ENCODE data around the gene CWC27.
A peak's percentile ranks its signal among the peaks of the same experiment; 100 is the strongest.
"Not testable (repeated sequence)": the region's sequence is repeated elsewhere in the genome, so short reads cannot be mapped to it uniquely, and the experiment has no call there.

CWC27 gene

GRCh38 chr5:64822320-64822719 is 53.6 kb downstream of the CWC27 start:
- no peak for TF ChIP-seq CTCF (IDR thresholded peaks at IDR 0.05; ENCODE audit: insufficient read depth, low read depth, low read length, missing control alignments)
- no peak overlapping the region for H3K4me3 ChIP-seq (ENCODE audit: low read length)
- no peak for DNase-seq (ENCODE audit: low read depth)

GRCh38 chr5:64826541-64826940 is 57.8 kb downstream of the CWC27 start:
- no peak for DNase-seq (ENCODE audit: low read depth)
- TF ChIP-seq CTCF (IDR thresholded peaks at IDR 0.05; ENCODE audit: insufficient read depth, low read depth, low read length, missing control alignments) = no peak
- H3K4me3 ChIP-seq (ENCODE audit: low read length) = no peak overlapping the region

- TF ChIP-seq CTCF (IDR thresholded peaks at IDR 0.05; ENCODE audit: insufficient read depth, low read depth, low read length, missing control alignments) = no peak
- no peak for DNase-seq (ENCODE audit: low read depth)
Observed at GRCh38 chr5:64827703-64828102, 59.0 kb downstream of the CWC27 start.

GRCh38 chr5:64830650-64831049 is 61.9 kb downstream of the CWC27 start:
- H3K4me3 ChIP-seq (ENCODE audit: low read length); DNase-seq (ENCODE audit: low read depth): not testable (repeated sequence)

More at GRCh38 chr5:64827703-64828102, 59.0 kb downstream of the CWC27 start:
- no peak overlapping the region for H3K4me3 ChIP-seq (ENCODE audit: low read length)

- DNase-seq (ENCODE audit: low read depth) = no peak
- TF ChIP-seq CTCF (IDR thresholded peaks at IDR 0.05; ENCODE audit: insufficient read depth, low read depth, low read length, missing control alignments) = no peak
- no peak overlapping the region for H3K4me3 ChIP-seq (ENCODE audit: low read length)
Observed at GRCh38 chr5:64831996-64832395, 63.3 kb downstream of the CWC27 start.

GRCh38 chr5:64834037-64834436 is 65.3 kb downstream of the CWC27 start:
- H3K4me3 ChIP-seq (ENCODE audit: low read length) = no peak overlapping the region
- no peak for DNase-seq (ENCODE audit: low read depth)
- TF ChIP-seq CTCF (IDR thresholded peaks at IDR 0.05; ENCODE audit: insufficient read depth, low read depth, low read length, missing control alignments) = no peak

- peak; percentile 26 for DNase-seq (ENCODE audit: low read depth)
- H3K4me3 ChIP-seq (ENCODE audit: low read length) = no peak overlapping the region
- TF ChIP-seq CTCF (IDR thresholded peaks at IDR 0.05; ENCODE audit: insufficient read depth, low read depth, low read length, missing control alignments) = no peak
Observed at GRCh38 chr5:64834611-64835010, 65.9 kb downstream of the CWC27 start.

GRCh38 chr5:64835266-64835665 is 66.5 kb downstream of the CWC27 start:
- no peak overlapping the region for H3K4me3 ChIP-seq (ENCODE audit: low read length)
- no peak for DNase-seq (ENCODE audit: low read depth)
- TF ChIP-seq CTCF (IDR thresholded peaks at IDR 0.05; ENCODE audit: insufficient read depth, low read depth, low read length, missing control alignments) = no peak

All from epithelial cell of esophagus (primary cell).